AG04450 (cell line): Measurements from ENCODE around the gene SDHAF4. TPM values are rescaled to one million over a fixed set of nuclear protein-coding genes. Genes with fewer than 3 reads are reported as not detected.
"Not testable (repeated sequence)": the region's sequence is repeated elsewhere in the genome, so short reads cannot be mapped to it uniquely, and the experiment has no call there.

Source experiments
- CTCF ChIA-PET: fragments of 300-600, 350-600 bp; formaldehyde crosslinking; extraction: SDS; loops from one replicate; lab custom pipeline; 2022; ENCODE audit warnings: antibody characterized with exemption, inconsistent platforms; lab: Charles Lee
- POLR2A ChIA-PET: fragments of 350-600 bp; formaldehyde crosslinking; extraction: SDS; loops from one replicate; lab custom pipeline; 2021; ENCODE audit warnings: antibody characterized with exemption, inconsistent platforms; lab: Yijun Ruan, JAX
- DNase-seq: peaks from one replicate; pipeline ENCODE4 v3.0.0-alpha.2; 2011; ENCODE audit warnings: low read depth, low spot score
- H3K27ac ChIP-seq: one replicate; pipeline ENCODE4 v1.5.1; 2012; ENCODE audit warnings: low read depth, low read length, control low read depth
- H3K27me3 ChIP-seq: one replicate; pipeline ENCODE4 v1.6.0; 2012; ENCODE audit warnings: low read length; ENCODE audit not compliant: control insufficient read depth, insufficient read depth
- H3K4me3 ChIP-seq: 2 replicates; pipeline ENCODE4 v1.5.1; 2011; ENCODE audit warnings: mild to moderate bottlenecking, low read depth, low read length, control low read depth
- H3K9me3 ChIP-seq: 2 replicates; pipeline ENCODE4 v1.5.1; 2012; ENCODE audit warnings: low read length; ENCODE audit not compliant: control insufficient read depth, insufficient read depth
- polyA plus RNA-seq: library from polyadenylated mRNA; depleted of rRNA; stranded (reverse); fragments of >200 nt; gene quantifications from 2 replicates; pipeline ENCODE4 v1.2.3, GENCODE V29; 2011
- TF ChIP-seq, protein P1 (sequence below): IDR thresholded peaks from 2 replicates; pipeline ENCODE4 v1.5.1; 2011; ENCODE audit warnings: low read depth, low read length, control low read depth, inconsistent platforms

The SDHAF4 gene
- polyA plus RNA-seq, 1 experiment, result 8.3 TPM

DNA sequence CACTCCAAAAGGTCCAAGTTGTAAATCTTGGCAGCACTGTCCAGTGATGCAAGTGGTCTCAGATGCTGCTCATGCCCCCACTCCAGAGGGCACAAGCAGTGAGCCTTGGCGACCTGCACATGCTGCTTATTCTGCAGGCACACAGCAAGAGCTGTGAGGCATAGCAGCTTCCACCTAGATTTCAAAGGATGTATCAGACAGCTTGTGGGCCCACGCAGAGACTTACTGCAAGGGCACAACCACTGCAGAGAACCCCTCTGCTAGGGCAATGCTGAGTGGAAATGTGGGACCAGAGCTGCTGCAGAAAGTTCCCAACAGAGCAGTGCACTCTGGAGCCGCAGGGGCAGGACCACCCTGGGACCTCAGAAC is 26.4 kb downstream of the SDHAF4 start:
- ChIA-PET CTCF (no interaction called here), POLR2A (no interaction called here)
- H3K27ac ChIP-seq, result no peak overlapping the region
- H3K9me3 ChIP-seq, result no peaks in the 10 kb centered on the region
- DNase-seq, result no peak
- no peak overlapping the region for H3K4me3 ChIP-seq
- H3K27me3 ChIP-seq, result no peaks in the 10 kb centered on the region
- TF ChIP-seq, protein P1, sequence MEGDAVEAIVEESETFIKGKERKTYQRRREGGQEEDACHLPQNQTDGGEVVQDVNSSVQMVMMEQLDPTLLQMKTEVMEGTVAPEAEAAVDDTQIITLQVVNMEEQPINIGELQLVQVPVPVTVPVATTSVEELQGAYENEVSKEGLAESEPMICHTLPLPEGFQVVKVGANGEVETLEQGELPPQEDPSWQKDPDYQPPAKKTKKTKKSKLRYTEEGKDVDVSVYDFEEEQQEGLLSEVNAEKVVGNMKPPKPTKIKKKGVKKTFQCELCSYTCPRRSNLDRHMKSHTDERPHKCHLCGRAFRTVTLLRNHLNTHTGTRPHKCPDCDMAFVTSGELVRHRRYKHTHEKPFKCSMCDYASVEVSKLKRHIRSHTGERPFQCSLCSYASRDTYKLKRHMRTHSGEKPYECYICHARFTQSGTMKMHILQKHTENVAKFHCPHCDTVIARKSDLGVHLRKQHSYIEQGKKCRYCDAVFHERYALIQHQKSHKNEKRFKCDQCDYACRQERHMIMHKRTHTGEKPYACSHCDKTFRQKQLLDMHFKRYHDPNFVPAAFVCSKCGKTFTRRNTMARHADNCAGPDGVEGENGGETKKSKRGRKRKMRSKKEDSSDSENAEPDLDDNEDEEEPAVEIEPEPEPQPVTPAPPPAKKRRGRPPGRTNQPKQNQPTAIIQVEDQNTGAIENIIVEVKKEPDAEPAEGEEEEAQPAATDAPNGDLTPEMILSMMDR, result no peak

DNA sequence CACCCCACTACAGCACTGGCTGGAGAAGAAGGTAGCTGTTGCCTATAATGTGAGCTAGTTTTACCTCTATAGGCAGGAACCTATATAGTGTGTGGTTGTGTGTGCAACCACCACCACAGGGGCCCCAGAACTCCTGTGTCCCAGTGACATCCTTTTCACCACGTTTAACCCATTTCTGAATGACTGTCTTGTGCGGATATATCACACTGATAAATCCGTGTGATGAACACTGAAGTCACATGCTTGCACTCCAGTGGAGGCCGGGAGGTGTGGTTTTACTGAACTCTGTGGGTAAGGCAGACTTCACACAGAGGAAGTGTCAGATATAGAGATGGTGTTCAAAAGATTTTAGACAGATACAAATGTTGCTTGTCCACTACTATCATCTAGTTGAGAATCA is 32.5 kb downstream of the SDHAF4 start:
- H3K9me3 ChIP-seq, result no peaks in the 10 kb centered on the region
- CTCF ChIA-PET, result interaction anchor here (1.0 kb wide), 1 partner anchor 378 kb away, joined by 3 read pairs; no protein-coding TSS in a partner anchor
- TF ChIP-seq, protein P1, result no peak
- H3K27me3 ChIP-seq, result no peaks in the 10 kb centered on the region
- no peak overlapping the region for H3K4me3 ChIP-seq
- H3K27ac ChIP-seq, result no peak overlapping the region
- POLR2A ChIA-PET, result no interaction called here
- no peak for DNase-seq

GRCh38 chr6:70601014-70601413 is 34.3 kb downstream of the SDHAF4 start:
- ChIA-PET CTCF (no interaction called here), POLR2A (no interaction called here)
- TF ChIP-seq, protein P1, result no peak
- Histone ChIP-seq H3K27ac (no peak overlapping the region), H3K9me3 (no peaks in the 10 kb centered on the region), H3K4me3 (no peak overlapping the region), H3K27me3 (no peaks in the 10 kb centered on the region)
- no peak for DNase-seq

DNA sequence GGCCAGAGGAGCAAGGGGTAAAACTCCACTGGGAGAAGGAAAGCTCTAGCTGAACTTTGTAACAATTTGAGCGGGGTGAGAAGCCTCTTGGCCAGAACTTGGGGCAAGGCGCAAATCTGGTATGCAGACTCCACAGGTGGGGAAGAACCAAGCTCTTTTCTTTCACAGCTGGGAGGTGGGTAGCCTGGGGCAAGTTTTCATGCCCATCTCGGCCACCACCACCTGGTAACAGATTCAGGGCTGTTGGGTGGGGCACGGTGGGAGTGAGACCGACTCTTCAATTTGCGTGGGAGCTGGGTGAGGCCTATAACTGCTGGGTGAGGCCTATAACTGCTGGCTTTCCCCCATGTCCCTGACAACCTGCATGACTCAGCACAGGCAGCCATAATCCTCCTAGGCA is 37.5 kb downstream of the SDHAF4 start:
- no peak for DNase-seq
- no peaks in the 10 kb centered on the region for H3K27me3 ChIP-seq
- H3K4me3 ChIP-seq, result no peak overlapping the region
- H3K9me3 ChIP-seq, result no peaks in the 10 kb centered on the region
- TF ChIP-seq, protein P1, result no peak
- no peak overlapping the region for H3K27ac ChIP-seq
- ChIA-PET CTCF (no interaction called here), POLR2A (no interaction called here)

DNA sequence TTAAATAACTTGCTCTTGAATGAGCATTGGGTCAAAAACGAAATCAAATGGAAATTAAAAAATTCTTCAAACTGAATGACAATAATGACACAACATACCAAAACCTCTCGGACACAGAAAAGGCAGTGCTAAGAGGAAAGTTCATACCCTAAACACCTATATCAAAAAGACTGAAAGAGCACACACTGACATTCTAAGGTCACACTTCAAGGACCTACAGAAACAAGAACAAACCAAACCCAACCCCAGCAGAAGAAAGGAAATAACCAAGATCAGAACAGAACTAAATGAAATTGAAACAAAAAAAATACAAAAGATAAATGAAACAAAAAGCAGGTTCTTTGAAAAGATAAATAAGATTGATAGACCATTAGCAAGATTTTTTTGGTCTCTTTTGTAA is 40.6 kb downstream of the SDHAF4 start:
- DNase-seq, H3K27ac ChIP-seq, POLR2A ChIA-PET, H3K4me3 ChIP-seq, CTCF ChIA-PET, H3K9me3 ChIP-seq, H3K27me3 ChIP-seq: not testable (repeated sequence)

DNA sequence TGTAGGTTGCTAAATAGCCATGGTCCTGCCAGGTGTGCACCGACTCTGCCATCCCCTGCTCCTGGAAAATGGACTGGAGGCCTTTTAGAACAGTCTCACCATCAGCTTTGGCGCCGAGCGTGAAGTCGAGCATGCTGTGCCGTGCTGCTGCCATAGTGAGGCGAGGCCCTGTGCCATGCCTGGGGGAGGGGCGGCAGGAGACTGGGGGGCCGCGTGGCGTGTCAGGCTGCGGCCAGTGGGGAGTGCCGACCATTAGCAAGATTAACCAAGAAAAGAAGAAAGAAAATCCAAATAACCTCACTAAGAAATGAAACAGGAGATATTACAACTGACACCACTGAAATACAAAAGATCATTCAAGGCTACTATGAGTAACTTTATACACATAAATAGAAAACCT is 42.5 kb downstream of the SDHAF4 start:
- H3K27ac ChIP-seq, POLR2A ChIA-PET, CTCF ChIA-PET, DNase-seq, H3K9me3 ChIP-seq, H3K4me3 ChIP-seq, H3K27me3 ChIP-seq: not testable (repeated sequence)
